Posterior vena cava (tissue), 2 donors: ENCODE measurements around the gene IRF8. TPM values are rescaled to one million over a fixed set of nuclear protein-coding genes. Genes with fewer than 3 reads are reported as not detected.
"Not testable (repeated sequence)": the region's sequence is repeated elsewhere in the genome, so short reads cannot be mapped to it uniquely, and the experiment has no call there.

ENCODE experiments used
- DNase-seq: peaks from one replicate; pipeline ENCODE4 v3.0.0-alpha.2; 2020; ENCODE audit warnings: low spot score
- intact Hi-C, 2 donors: fragments of 100-400 bp; cut with DNase I; formaldehyde crosslinking; loops; one replicate each; pipeline versions ENCODE4 v1.14.1 to v1.14.2; 2022 to 2023
- total RNA-seq, 2 donors: library from RNA; stranded (reverse); fragmentation: NEBNext Ultra II Directional; extraction: Animal tissue kit (Norgen Biotek cat#: 25700); gene quantifications; one replicate each; pipeline ENCODE4 v1.2.1, GENCODE V29; 2021
- donor health status: DM: yes; HTN: yes; CAD: no.
- donor health status: DM: yes; HTN: yes; CAD: no.

Gene IRF8
- total RNA-seq, 2 donors from 2014 or later, result 6.3 to 18.7 TPM

DNA sequence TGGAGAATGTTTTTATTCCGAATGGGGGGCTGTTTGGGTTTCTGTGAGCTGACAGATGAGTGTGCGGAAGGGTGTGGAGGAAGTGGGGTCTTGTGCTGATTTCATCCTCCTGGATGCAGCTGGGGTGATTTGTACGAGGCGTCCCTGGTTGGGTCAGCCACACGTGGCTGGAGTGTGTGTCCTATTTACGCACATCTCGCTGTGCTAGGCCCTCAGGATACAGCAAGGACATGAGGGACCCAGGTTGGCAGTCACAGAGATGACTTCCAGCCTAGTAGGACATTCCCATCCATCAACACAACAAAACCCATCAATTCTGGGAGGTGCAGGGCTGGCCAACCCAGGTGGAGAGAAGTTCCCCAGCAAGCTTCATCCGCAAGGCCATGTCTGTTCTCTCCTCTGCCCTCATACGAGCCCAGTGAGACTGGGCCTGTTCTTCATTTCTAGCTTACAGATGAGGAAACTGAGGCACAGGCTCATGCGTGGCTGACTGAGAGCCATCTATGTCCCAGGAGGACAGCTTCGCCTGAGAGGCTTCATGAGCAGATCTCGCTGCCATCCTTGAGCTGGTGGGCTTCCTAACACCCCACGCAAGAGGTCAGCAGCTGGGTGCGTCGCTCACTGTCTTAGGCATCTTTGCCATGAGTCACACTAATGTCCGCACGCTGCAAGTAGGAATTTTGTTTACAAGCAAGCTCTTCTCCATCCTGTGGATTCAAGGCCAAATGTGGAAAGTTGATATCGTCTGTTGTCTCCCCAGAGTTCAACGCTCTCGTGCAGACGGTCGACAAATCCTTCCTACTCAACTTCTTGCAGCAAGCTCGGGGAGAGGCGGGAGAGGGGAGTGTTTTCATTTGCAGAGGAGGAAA lies 24.4 kb downstream of the IRF8 start:
- intact Hi-C loops, result no loop called here

DNA sequence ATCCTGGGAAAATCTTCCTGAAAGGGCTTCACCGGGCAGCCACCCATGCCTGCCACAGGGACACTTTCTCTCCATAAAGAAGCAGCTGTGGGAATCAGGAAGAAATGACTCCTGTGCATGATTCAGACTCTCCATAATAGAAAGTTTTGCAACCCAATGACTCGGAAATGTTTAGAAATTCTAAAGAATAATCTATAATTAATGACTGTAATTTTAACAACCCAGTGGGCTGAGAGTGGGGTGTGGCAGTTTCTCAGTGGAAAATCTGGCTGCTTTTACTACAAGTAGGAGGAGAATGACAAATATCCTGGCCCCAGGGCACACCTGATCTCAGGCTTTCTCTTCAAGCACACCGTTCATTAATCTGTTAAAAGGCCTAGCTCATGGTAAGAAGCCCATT lies 25.7 kb downstream of the IRF8 start:
- DNase-seq, result no peak
- intact Hi-C loops, result no loop called here

More for the DNA sequence above, 24.4 kb downstream of the IRF8 start:
- no peak for DNase-seq

DNA sequence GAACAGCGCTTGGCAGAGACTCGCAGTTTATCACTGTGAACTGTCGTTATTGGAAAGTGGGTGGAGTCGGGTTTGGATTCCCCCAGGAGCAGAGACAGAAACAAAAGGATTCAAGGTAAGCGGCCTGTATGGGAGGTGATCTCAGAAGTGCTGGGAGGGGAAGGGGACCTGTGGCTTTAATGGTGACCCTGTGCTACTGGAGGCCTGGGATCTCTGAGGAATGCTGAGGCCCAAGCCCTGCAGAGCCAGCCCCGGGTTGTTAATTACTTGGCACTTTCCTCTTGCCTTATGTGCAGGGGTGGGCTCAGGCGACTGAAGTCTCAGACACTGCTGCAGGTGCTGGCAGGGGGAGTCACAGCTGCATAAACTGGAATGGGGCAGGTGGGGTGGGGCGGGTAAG lies 27.4 kb downstream of the IRF8 start:
- no peak for DNase-seq
- intact Hi-C loops, result no loop called here

DNA sequence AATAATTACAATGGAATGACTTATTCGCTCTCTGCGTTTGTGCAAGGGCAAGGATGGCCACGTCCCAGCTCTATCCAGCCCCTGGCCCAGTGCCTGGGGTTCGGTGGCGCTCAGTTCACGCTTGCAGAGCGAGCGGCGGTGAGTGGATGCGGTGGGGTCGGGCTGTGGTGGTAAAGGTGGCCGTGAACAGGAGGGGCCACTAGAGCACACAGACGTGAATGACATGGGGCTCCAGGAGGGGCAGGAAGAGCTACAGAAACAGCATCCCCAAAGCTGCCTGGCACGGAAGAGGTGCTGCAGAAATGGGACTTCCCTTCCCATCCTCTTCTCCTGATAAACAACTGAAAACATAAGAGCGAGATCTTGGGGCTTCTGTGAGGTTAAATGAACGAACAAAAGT lies 28.4 kb downstream of the IRF8 start:
- DNase-seq, result no peak
- intact Hi-C loops, result no loop called here

DNA sequence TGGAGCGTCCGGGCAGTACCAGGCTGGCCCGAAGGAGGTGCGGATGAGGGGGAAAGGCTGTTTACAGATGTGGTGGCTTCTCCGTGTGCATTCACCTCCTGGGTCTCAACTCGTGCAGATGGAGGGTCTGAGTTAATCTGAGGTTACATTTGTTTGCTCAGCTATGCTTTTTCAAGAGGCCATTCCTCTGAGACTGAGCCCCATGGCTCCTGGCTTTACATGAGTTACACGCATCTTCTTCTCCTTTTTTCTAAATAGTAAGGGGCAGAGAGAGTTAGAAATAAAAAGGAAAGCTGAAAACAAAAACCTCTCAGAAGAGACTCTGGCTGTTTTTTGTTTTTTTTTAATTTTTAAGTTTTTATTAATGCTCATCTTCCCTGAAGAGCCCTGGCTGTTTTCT lies 29.0 kb downstream of the IRF8 start:
- intact Hi-C loops, result no loop called here
- DNase-seq, result no peak

DNA sequence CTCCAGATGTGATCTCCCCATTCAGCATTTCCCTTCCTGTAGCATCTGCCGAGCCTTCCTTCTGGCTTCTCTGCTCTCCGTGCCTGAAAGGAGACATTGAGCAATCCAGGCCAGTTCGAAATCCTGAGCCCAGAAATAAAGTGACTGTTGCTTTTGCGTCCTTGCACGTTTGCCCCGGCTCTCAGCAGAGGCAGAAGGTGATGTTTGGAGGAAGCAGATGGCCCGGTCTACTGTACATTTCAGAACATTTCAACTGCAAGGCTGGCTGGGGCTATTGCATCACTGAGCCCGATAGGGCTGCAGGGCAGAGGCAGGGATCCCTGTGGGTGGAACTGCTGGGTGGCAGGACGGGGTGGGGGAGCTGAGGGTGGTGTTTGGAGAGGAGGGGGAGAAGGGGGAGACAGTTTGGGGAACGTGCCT lies 29.4 kb downstream of the IRF8 start:
- no peak for DNase-seq

DNA sequence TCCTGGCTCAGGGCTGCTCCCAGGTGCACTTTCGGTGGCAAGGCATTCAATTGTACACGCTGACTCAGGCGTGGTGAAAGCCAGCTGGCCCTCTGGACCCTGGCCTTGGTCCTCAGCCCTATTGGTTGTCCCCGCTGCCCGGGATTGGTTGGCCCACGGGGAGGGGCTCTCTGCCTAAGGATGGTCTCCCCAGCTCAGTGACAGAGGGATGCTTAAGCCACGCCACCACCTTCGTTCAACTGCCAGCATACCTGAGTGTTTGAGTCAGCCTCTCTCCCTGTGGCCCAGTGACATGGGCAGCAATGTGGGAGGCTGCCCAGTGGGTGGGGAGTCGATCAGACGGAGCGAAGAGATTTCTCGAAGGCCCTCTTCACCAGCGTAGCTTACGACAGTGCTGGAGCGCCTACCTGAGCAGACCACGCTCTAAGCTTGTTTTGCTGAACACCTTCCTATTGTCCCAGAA lies 30.3 kb downstream of the IRF8 start:
- intact Hi-C loops, result no loop called here
- no peak for DNase-seq

More for the DNA sequence above, 29.4 kb downstream of the IRF8 start:
- intact Hi-C loops, result no loop called here

DNA sequence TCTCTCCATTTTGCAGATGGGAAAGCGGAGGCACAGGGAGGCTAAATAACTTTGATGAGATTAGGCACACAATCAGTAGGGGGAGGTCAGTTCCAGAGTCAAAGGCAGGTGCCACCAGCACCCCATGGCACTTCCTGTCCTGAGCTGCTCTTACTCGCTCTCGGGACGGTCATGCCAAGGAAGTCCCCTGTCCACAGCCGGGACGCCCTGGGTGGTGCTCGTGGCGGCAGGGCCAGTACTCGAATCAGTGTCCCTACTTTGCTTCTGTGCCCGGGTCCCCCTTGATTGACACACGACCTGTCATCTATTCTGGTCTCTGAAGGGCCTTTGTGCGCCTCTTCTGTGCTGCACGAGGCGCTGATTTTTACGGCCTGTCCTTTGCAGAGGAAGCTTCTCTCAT lies 31.3 kb downstream of the IRF8 start:
- no peak for DNase-seq
- intact Hi-C loops, result no loop called here

DNA sequence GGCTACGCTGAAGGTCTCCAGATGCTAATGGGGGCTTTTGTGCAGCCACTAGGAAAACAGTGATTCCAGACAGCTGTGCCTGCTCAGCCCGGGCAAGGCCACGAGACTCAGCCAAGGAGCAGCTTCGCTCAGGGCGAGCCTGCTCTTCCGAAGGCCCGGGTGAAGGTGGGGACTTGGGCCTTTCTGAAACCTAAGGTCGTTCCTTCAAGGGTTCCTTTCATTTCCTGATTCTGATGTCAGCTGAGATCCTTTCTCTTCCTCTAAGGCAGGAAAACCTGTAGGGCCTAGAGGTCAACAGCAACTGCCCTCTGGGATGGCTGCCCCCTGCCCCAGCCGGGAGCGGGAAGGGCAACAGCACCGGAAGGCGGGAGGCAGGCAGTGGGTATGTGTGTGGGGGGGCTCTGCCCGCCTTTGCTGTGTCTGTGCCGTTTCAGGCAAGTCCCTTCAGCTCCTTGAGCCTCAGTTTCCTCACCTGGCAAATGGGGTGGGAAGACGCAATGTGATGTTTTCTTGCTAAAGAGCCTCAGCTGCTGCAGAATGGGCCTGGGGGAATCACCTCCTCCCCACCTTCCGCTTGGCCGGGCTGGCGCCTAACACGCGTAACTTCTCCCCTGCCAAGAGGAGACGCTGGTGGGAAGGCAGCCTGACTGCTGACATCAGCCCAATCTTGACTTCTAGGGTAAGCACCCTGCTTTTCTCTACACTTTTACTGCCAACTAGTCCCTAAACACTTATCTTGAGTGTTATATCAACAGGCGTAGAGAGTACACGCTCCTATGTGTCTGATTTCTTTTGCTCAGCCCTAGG lies 32.8 kb downstream of the IRF8 start:
- intact Hi-C loops, result no loop called here

DNA sequence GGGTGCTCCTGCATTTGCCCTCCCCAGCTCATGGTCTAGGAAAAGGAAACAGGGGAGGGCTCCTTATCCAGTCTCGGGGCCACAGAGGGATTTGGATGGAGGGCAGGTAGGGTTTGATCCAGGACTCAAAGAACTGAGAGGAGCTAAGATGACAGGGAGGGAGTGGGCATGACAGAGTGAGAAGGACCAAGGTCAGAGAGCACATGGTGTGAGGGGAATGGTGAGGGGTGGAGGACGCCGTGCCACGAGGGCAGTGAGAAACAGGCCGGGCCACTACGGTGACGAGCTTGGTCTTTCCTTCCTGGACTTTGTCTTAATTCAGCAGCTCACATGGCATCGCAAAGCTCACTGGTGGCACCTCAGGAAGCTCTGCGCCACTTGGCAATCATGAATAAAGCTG lies 35.2 kb downstream of the IRF8 start:
- intact Hi-C loops, result no loop called here

More for the DNA sequence above, 32.8 kb downstream of the IRF8 start:
- no peak for DNase-seq

DNA sequence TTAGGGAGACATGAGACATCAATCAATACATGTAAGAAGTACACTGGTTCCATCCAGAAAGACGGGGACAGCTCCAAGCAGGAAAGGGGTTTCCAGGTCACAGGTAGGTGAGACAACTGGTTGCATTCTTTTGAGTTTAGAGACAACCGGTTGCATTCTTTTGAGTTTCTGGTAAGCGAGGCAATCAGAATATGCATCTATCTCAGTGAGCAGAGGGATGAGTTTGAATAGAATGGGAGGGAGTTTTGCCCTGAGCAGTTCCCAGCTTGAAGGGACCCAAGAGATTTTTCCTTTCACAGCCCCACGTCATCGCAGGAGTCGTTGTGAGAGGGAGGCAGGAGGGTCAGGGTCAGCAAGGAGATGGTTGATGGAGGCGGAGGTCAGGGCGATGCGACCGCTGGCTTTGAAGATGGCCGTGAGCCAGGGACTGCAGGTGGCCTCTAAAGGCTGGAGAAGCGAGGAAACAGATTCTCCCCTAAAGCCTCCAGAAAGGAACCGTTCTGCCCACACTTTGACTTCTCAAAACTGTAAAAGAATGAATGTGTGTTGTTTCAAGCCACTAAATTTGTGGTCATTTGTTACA lies 36.5 kb downstream of the IRF8 start:
- no peak for DNase-seq
- intact Hi-C loops, result no loop called here

More for the DNA sequence above, 35.2 kb downstream of the IRF8 start:
- DNase-seq, result no peak

DNA sequence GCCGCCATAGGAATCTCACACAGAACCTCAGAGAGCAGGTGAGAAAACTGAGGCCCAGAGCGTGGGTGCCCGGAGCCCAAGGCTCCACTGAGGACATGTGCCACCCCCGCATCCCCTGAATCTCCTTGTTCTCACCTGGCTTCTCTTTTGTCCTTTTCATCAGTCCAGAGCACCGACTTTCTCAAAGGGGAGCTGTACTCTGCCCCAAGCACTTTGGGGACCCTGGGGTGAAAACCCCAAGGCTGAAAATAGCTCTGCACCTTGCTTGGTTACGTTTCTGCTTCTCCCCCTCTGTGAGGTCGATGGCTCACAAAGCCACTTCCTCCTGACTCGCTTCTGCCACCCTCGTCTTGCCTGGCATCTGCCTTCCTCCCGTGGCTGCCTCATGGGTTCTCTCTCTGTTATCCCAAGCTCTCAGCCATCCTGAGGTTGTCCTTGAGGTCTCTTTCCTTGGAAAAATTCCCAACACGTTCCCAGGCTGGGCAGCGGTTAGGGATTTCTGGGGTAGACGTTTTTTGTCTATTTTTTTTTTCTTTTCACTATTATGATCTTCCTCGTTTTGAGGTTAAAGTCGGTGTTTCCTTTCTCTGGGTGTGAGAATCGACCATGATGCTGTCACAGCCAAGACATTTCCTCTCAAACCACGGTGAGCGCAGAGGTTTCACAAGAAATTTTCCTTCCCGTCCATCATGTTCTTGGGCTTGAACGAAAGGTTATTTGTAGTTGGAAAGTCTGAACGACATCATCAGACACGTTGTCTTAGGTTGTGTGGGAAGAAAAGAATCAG lies 37.2 kb downstream of the IRF8 start:
- intact Hi-C loops, result no loop called here
- no peak for DNase-seq

DNA sequence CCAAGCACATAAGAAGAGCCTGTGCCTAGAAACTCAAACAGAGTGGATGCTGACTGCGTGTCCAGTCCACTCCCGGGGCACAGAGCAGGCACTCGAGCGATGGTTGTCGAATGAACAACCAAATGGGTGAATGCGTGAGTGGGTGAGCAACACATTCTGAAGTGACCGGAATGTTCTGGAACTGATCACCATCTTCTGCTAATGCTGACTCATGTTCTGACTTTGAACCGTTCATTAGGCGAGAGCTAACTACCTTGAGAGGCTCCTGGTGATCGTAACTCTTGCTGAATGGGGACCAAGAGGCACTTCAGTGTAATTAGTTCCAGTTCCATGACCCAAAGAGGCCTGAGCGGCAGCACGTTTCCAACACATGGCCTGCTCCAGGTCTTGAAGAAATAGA lies 37.9 kb downstream of the IRF8 start:
- no peak for DNase-seq
- intact Hi-C loops, result no loop called here

DNA sequence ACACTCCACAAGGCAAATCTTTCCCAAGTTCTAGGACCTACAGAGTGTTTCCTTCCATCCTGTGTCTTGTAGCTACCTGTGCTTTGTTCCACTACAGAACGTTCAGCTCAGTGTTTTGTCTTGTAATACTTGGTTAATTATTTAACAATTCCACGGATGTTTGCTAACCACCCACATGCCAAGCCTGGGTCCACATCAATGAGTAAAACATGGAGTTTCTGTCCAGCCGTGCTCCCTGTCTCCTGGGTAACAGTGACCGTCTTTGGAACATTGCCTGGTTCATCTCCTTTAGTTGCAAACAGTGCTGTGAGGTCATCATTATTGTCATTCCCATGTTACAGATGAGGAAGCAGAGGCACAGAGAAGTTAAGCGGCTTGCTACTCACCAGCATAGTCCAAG lies 41.3 kb downstream of the IRF8 start:
- DNase-seq, result no peak
- intact Hi-C loops, result no loop called here

DNA sequence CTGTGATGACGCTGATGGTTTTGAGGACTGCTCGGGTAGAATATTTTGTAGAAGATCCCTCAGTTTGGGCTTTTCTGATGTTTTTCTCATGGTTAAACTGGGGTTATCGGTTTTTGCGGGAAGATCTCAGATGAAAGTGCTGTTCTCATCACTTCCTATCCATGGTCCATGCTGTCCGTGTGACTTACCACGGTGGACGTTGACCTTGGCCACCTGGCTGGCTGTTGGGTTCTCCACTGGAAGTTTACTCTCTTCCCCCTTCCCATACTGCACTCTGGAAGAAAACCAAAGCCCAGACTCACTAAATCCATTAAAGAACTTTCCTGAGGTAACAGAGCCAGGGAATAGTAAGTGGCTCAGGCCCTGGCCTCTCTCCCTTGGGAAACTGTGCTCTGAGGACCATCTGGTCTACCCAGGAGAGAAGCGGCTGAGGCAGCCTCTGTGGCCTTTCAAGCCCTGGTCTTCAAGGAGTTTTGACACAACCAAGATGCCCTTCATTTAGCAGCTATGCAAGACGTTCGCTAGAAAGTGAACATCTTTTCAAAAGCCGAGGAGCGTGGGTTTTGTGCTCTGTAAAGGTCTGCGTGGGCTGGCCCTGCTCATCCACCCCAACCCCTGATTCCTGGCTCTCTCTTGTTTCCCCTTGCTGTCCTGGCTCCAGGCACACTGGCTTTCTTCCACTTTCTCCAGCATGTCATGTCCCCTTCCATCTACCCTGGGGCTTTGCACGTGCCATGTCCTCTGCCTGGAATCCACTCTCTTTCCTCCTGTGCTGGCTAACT lies 43.1 kb downstream of the IRF8 start:
- no peak for DNase-seq
- intact Hi-C loops, result no loop called here

DNA sequence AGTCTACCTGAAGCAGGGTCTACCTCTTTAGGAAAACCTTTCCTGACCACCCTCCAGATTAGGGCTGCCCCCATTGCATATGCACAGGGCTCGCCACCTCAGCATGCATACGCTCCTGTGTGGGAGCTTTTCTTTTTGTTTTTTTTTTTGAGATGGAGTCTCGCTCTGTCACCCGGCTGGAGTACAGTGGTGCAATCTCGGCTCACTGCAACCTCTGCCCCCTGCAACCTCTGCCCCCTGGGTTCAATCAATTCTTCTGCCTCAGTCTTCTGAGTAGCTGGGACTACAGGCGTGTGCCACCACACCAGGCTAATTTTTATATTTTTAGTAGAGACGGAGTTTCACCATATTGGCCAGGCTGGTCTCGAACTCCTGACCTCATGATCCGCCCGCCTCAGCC lies 43.7 kb downstream of the IRF8 start:
- intact Hi-C loops, DNase-seq: not testable (repeated sequence)

DNA sequence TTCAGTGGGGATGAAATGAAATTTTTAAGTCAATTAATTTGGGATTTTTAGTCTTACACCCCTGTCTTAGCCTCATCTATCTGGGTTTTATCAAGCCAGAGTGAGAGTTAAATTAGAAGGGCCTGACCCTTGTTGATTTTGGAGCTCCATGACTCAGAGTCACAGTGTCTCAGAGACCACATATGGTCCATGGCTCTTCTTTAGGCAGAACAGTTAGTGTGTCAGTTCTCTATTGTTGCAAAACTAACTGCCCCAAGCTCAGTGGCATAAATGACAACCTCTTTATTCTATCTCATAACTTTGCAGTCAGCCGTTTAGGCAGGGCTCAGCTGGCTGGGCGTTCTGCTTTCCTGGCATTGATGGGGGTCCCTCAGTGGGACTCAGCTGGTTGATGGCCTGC lies 44.7 kb downstream of the IRF8 start:
- no peak for DNase-seq
- intact Hi-C loops, result no loop called here

DNA sequence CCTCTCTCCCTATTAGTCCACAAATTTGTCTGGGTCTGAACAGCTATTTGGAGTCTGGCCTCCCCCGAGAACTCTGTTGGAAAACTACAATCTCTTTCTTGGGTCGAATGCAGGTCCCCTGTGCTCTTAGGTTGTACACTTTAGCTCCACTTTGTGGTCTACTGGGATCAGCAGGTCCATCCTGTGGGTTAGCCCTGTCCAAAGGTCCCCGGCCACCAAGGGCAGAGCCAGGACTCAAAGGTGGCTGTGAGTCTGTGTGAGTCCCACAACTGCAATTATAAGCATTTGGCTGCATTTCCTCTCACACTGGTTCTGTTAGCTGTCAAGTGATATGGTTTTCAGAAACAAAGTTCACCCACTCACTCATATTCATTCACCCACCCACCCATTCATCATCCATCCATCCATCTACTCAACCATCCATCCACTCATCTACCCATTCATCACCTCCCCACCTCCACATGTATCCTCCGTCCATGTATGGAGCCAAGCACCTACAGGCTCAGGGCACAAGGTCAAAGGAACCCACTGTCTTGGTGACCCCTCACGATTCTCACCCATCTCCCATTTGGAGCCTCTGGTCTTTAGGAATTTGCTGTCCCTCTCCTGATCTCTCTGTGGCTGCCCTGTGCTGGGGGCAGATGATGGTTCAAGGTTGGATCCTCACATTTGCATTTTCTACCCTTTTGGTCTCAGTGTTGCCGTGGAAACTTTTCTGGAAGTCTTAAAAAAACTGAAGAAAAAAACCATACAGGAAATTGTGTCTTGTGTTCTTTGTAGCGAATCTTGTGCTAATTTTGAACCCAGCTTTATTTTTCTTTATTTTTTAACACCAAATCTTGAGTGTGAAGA lies 45.8 kb downstream of the IRF8 start:
- intact Hi-C loops, result no loop called here
- no peak for DNase-seq
